ENCODE results near the gene ANKFN1. TPM values are rescaled to one million over a fixed set of nuclear protein-coding genes. Genes with fewer than 3 reads are reported as not detected.

Gene ANKFN1
- total and polyA plus RNA-seq, 10 of the 15 experiments (the other 5 are each of a cell fraction or from before 2014, with no cell fraction given) = 0.19 TPM; not detected in 9

DNA sequence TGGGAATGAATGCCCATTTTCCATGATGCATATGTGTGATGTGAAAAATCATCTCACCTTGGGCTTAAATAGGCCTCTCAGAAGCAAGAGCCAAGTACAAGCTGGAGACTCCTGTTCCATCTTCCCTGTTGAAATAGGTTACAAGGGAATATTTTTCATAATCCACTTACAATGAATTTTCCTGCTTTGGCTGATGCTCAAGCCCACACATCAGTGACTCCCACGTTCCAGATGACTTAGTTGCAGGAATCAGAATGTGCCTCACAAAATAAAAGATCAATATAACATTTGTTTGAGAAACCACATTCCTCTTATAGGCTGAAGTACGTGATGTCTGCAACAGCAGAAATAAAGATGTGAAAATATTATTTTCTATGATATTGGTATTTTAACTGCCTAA is 24.1 kb downstream of the ANKFN1 start:
- FAIRE-seq = no peak
- RAD21 ChIA-PET (ENCODE audit: unreplicated experiment) = no interaction called here
- CTCF ChIA-PET = no interaction called here

More for the DNA sequence above, 24.1 kb downstream of the ANKFN1 start:
- intact Hi-C loops (cut with micrococcal nuclease; ENCODE audit: unreplicated experiment) = no loop called here
- POLR2A ChIA-PET = no interaction called here
- no peak overlapping the region for H3K27ac ChIP-seq (ENCODE audit: control insufficient read depth, insufficient read depth)
- no peak overlapping the region for H3K4me2 ChIP-seq (ENCODE audit: control insufficient read depth, insufficient read depth)
- SMC1A ChIA-PET (ENCODE audit: uncharacterized antibody, unreplicated experiment) = no interaction called here
- in situ Hi-C loops (cut with MboI) = no loop called here
- H3K9me3 ChIP-seq (replicated peaks; ENCODE audit: control insufficient read depth, insufficient read depth, low read length) = no peaks in the 10 kb centered on the region
- no peaks in the 10 kb centered on the region for H3K79me2 ChIP-seq (ENCODE audit: control insufficient read depth, insufficient read depth, low read length)
- BruUV-seq (replicated peaks) = no TSS peak
- ATAC-seq (no peak), DNase-seq (ENCODE audit: low read depth, low spot score) (no peak)
- H3K27me3 ChIP-seq (replicated peaks in 1 of 2; ENCODE audit: control insufficient read depth in 2 of 2, insufficient read depth in 2 of 2, low read length in 1 of 2) = no peaks in the 10 kb centered on the region
- H3K36me3 ChIP-seq (ENCODE audit: control insufficient read depth in 2 of 2, insufficient read depth in 2 of 2, low read length in 1 of 2) = no peaks in the 10 kb centered on the region
- no peak overlapping the region for H3K4me3 ChIP-seq
- H4K20me1 ChIP-seq (ENCODE audit: control insufficient read depth, insufficient read depth) = no peaks in the 10 kb centered on the region
- no peak for TF ChIP-seq MTA2 (IDR thresholded peaks at IDR 0.05; ENCODE audit: low read depth)
- TF ChIP-seq ZNF207 (IDR thresholded peaks at IDR 0.05; ENCODE audit: borderline replicate concordance) = no peak
- no peak for TF ChIP-seq BRCA1 (IDR thresholded peaks at IDR 0.05; ENCODE audit: low read depth, low read length)
- TF ChIP-seq, protein P1, sequence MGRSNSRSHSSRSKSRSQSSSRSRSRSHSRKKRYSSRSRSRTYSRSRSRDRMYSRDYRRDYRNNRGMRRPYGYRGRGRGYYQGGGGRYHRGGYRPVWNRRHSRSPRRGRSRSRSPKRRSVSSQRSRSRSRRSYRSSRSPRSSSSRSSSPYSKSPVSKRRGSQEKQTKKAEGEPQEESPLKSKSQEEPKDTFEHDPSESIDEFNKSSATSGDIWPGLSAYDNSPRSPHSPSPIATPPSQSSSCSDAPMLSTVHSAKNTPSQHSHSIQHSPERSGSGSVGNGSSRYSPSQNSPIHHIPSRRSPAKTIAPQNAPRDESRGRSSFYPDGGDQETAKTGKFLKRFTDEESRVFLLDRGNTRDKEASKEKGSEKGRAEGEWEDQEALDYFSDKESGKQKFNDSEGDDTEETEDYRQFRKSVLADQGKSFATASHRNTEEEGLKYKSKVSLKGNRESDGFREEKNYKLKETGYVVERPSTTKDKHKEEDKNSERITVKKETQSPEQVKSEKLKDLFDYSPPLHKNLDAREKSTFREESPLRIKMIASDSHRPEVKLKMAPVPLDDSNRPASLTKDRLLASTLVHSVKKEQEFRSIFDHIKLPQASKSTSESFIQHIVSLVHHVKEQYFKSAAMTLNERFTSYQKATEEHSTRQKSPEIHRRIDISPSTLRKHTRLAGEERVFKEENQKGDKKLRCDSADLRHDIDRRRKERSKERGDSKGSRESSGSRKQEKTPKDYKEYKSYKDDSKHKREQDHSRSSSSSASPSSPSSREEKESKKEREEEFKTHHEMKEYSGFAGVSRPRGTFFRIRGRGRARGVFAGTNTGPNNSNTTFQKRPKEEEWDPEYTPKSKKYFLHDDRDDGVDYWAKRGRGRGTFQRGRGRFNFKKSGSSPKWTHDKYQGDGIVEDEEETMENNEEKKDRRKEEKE (IDR thresholded peaks at IDR 0.05) = no peak
- TF ChIP-seq, protein P2, sequence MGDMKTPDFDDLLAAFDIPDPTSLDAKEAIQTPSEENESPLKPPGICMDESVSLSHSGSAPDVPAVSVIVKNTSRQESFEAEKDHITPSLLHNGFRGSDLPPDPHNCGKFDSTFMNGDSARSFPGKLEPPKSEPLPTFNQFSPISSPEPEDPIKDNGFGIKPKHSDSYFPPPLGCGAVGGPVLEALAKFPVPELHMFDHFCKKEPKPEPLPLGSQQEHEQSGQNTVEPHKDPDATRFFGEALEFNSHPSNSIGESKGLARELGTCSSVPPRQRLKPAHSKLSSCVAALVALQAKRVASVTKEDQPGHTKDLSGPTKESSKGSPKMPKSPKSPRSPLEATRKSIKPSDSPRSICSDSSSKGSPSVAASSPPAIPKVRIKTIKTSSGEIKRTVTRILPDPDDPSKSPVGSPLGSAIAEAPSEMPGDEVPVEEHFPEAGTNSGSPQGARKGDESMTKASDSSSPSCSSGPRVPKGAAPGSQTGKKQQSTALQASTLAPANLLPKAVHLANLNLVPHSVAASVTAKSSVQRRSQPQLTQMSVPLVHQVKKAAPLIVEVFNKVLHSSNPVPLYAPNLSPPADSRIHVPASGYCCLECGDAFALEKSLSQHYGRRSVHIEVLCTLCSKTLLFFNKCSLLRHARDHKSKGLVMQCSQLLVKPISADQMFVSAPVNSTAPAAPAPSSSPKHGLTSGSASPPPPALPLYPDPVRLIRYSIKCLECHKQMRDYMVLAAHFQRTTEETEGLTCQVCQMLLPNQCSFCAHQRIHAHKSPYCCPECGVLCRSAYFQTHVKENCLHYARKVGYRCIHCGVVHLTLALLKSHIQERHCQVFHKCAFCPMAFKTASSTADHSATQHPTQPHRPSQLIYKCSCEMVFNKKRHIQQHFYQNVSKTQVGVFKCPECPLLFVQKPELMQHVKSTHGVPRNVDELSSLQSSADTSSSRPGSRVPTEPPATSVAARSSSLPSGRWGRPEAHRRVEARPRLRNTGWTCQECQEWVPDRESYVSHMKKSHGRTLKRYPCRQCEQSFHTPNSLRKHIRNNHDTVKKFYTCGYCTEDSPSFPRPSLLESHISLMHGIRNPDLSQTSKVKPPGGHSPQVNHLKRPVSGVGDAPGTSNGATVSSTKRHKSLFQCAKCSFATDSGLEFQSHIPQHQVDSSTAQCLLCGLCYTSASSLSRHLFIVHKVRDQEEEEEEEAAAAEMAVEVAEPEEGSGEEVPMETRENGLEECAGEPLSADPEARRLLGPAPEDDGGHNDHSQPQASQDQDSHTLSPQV (IDR thresholded peaks at IDR 0.05) = no peak
- TF ChIP-seq PAX8 (IDR thresholded peaks at IDR 0.05) = no peak
- H3K9ac ChIP-seq (ENCODE audit: control insufficient read depth, insufficient read depth, low read length) = no peak overlapping the region
- no peak overlapping the region for H2AFZ ChIP-seq (ENCODE audit: control insufficient read depth, low read depth, low read length)
- H3K4me1 ChIP-seq (ENCODE audit: control insufficient read depth, insufficient read depth, low read length) = no peaks in the 10 kb centered on the region
- WGBS (ENCODE audit: insufficient coverage, insufficient replicate concordance, low lambda C conversion rate, missing lambda C conversion rate) = 0% methylated on average over 2 of the region's 2 CpGs
